Spleen (tissue), 7 donors: ENCODE measurements around the gene ITPR2.

Experiments used
- POLR2A ChIP-seq, 3 donors: fragments of 450-650 bp; IDR thresholded peaks; one replicate each; pipeline ENCODE4 v1.5.1; 2017; ENCODE audit warnings: antibody characterized with exemption in 3 of 3, mild to moderate bottlenecking in 1 of 3
- TF ChIP-seq, protein P1 (sequence below), 11 experiments: fragments of 200-600 bp in 7 of 11; fragments of 450-650 bp in 4 of 11; sonication (generic) in 4 of 11; IDR thresholded peaks in 8 of 11; conservative IDR thresholded peaks in 3 of 11; 1 replicate in 7 of 11; 2 replicates in 4 of 11; pipeline versions ENCODE4 v1.4.0 to v1.8.0; 2016 to 2021; ENCODE audit warnings: antibody characterized with exemption in 11 of 11, inconsistent platforms in 4 of 11, mild to moderate bottlenecking in 1 of 11
- donor health status: DM: no; HTN: no; CAD: no; lungs with moderate emphysema.
- donor health status: DM: no; HTN: no; CAD: no.
- donor health status: DM: no; HTN: no; CAD: no.

DNA sequence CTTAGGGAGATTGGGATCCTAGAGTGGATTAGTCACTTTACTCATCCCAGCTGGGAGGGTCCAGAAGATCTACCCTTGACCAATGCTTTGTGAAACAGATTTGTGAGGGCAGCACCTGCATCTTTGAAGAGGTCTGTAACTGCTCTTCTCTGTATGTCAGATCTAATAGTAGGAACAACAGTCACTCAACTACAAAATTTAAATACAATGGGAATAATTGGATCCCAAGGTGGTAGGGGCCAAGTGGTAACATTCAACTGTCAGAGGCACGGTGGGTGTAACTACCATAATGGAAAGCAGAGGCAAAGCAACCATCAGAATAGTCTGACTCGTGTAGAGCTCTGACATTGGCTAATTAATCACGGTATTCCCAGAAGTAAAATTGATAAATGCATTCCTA is 55.8 kb downstream of the ITPR2 start:
- no peak for TF ChIP-seq POLR2A (IDR thresholded peaks at IDR 0.05)
- TF ChIP-seq, protein P1, sequence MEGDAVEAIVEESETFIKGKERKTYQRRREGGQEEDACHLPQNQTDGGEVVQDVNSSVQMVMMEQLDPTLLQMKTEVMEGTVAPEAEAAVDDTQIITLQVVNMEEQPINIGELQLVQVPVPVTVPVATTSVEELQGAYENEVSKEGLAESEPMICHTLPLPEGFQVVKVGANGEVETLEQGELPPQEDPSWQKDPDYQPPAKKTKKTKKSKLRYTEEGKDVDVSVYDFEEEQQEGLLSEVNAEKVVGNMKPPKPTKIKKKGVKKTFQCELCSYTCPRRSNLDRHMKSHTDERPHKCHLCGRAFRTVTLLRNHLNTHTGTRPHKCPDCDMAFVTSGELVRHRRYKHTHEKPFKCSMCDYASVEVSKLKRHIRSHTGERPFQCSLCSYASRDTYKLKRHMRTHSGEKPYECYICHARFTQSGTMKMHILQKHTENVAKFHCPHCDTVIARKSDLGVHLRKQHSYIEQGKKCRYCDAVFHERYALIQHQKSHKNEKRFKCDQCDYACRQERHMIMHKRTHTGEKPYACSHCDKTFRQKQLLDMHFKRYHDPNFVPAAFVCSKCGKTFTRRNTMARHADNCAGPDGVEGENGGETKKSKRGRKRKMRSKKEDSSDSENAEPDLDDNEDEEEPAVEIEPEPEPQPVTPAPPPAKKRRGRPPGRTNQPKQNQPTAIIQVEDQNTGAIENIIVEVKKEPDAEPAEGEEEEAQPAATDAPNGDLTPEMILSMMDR (IDR thresholded peaks at IDR 0.05 in 8 of 11, conservative IDR thresholded peaks at IDR 0.05 in 3 of 11), result no peak
